GM18867 (cell line): Measurements from ENCODE around the gene KIF11.
"Not testable (repeated sequence)": the region's sequence is repeated elsewhere in the genome, so short reads cannot be mapped to it uniquely, and the experiment has no call there.

Experiments
- ATAC-seq: cut with Tn5 transposase; IDR thresholded peaks from one replicate; pipeline ENCODE4 v1.9.1; 2021; ENCODE audit warnings: mild to moderate bottlenecking, moderate library complexity; ENCODE audit not compliant: unreplicated experiment

Gene KIF11

GRCh38 chr10:92592761-92593618 lies at the start of gene KIF11:
Gene KIF11 (plus strand): TSS chr10:92593130. CDS start chr10:92593376, 246 bp downstream.
- peak; percentile 69 for ATAC-seq

- ATAC-seq: no peak
Observed at GRCh38 chr10:92544296-92544695, 48.6 kb upstream of the KIF11 start.

DNA sequence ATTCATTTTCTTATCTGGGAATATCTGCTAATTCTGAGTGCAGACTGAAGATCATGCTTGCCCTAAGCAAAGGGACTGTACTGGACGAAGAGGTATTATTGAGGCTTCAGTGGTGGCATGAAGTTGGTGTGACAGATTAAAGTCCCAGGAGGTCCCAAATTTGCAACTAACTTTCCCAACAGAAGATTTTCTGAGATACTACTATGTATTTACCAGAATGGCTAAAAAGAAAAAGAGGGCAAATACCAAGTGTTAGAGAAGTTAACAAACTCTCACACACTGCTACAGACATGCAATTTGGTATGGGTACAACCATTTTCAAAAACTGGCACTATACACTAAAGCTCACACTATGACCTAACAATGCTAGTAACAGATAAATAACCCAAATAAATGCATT lies 47.4 kb upstream of the KIF11 start:
- ATAC-seq: no peak

DNA sequence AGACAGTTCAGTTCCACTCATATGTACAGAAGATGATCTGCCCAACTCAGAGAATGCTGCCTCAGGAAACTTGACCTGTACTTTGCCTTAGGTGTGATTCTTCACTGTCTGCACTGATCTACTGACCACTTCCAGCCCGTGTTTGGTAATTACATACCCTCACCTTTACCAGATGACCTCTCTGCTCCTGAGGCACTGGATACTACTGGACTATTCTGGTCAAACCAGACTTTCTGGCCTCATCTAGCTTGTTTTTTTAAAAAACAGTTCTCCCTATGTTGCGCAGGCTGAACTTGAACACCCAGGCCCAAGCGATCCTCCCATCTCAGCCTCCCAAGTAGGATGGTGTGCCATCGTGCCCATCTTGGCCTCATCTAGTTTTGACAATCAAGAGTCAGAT lies 45.3 kb upstream of the KIF11 start:
- no peak for ATAC-seq

- ATAC-seq: no peak
Observed at GRCh38 chr10:92550924-92551323, 42.0 kb upstream of the KIF11 start.

- ATAC-seq: no peak
Observed at GRCh38 chr10:92552310-92552709, 40.6 kb upstream of the KIF11 start.

GRCh38 chr10:92553959-92554358 lies 39.0 kb upstream of the KIF11 start:
- no peak for ATAC-seq

GRCh38 chr10:92559046-92559445 lies 33.9 kb upstream of the KIF11 start:
- ATAC-seq: no peak

DNA sequence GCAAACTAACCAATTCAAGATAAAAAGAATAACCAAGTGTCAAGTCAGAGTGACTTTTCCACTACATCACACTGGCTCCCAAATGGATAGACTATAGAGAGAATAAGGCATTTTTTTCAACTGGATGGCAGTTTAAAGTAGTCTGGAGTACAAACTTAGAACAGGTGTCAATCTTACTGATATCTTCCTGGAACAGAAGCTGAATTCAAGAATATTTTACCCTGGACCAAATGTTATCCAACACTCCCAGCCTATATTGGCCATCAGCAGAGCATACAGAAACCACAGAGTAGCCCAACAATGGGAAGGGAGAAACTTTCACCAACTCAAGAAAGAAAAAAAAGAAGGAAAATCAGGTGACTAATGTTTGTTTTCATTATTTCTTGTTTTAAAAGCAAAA lies 30.5 kb upstream of the KIF11 start:
- ATAC-seq: no peak

GRCh38 chr10:92567952-92568600 lies 24.9 kb upstream of the KIF11 start:
- peak; percentile 59 for ATAC-seq

- no peak for ATAC-seq
Observed at GRCh38 chr10:92569071-92569470, 23.9 kb upstream of the KIF11 start.

- not testable (repeated sequence) for ATAC-seq
Observed at GRCh38 chr10:92569663-92570062, 23.3 kb upstream of the KIF11 start.

GRCh38 chr10:92571649-92572048 lies 21.3 kb upstream of the KIF11 start:
- no peak for ATAC-seq

GRCh38 chr10:92572362-92573090 lies 20.4 kb upstream of the KIF11 start:
- ATAC-seq: no peak

DNA sequence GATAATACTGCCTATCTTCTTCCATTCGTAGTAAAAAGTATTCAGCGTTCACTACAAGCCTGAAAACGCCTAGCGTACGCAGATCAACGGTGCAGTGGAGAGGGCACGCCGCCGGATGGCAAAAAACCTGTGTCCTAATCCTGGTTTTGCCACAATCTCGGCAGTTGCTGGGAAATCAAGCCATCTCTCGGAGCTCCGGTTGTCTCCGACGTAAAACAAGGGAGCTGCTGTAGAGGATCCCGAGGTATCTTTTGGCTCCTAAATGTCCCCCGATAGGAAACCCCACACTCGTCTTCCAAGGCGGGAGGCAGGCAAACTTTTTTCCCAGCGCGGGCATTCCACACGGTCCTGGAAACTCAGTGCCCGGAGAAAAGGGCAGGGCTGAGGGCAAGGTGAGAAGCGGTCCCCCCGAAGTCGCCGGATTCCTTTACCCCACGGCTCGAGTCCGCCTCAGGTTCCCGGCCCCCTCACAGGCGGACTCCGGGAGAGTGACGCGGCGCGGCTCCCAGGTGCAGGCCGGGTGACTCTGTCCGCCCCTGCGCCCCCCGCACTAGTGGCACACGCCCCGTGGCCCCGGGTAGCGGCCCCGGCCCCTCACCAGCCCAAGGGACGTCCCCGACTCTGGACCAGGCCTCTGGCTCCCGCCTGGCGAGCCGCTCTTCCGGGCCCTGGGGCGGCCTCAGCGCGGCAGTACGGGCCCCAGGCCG lies 19.7 kb upstream of the KIF11 start:
- no peak for ATAC-seq

GRCh38 chr10:92573798-92574547 lies 19.0 kb upstream of the KIF11 start, which contains the start of gene IDE:
Gene IDE (minus strand): TSS chr10:92574093. CDS start chr10:92574019, 74 bp downstream.
- peak; percentile 71 for ATAC-seq

DNA sequence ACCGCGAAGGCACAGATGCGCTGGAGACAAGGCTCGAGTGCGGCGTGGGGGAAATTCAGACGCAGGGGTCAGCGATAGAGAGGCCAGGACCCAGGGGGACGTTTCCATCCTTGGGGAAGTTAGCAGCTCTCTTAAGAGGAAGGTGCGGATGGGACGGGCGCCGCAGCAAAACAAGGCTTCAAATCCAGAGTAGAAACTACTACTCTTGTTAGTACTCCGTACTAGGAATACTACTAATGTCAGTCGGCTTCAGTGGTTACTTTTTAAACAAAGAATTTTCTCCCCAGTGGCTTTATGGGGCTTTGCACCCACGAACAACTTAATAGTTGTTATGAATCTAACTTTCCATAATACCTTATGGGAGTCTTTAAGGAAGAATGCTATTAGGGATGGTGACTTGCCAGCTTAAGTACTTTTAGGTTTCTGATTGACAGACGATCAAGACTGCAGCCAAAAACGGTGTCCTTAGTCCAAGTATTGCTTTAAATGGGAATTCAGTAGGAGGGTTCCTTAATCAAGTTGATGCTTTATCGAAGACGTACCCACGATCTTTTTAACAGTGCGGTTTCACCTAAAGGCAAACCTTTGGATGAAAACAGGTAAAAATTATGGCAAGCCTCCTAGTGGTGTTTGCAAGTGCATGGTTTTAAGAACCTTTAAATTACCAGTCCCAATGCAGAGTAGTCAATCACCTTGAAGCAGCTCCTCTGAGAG lies 18.2 kb upstream of the KIF11 start:
- ATAC-seq: peak; percentile 28

DNA sequence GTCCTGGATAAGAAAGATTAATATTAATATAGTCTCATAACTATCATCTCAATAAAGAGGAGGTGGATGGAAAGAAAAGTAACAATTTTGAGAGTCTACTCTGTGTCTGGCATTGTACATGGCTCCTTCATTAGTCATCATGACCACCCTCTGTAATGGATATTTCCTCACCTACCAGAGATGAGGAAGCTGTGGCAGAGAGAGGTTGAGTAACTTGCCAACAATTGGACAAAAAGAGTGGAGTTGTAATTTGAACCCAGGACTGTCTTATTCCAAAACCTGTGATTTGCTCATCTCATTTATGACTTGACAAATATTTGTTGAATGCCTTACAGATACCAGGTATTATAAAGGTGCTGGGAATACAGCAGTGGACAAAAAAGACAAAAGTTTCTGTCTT lies 17.0 kb upstream of the KIF11 start:
- no peak for ATAC-seq

DNA sequence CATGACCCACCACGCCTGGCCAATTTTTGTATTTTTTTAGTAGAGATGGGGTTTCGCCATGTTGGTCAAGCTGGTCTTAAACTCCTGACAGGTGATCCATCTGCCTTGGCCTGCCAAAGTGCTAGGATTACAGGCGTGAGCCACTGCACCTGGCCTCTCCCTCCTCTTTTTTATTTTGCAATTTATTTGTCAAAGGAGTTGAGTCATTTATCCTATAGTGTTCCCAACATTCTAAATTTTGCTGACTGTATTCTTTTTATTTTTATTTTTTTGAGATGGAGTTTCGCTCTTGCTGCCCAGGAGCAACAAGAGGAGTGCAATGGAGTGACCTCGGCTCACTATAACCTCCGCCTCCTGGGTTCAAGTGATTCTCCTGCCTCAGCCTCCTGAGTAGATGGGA lies 10.6 kb upstream of the KIF11 start:
- ATAC-seq: not testable (repeated sequence)
